PC-3 (cell line): ENCODE results near the gene EMID1. TPM values are rescaled to one million over a fixed set of nuclear protein-coding genes. Genes with fewer than 3 reads are reported as not detected.

ENCODE experiments used
- ATAC-seq: fragments of 200-7000 bp; cut with Tn5 transposase; 2 replicates; pipeline ENCODE4 v1.9.1; 2020; ENCODE audit warnings: mild to moderate bottlenecking, moderate library complexity
- BruUV-seq: library from RNA; stranded (reverse); fragments of 400-500 nt; replicated peaks from 2 replicates; lab custom pipeline; 2021; lab: Mats Ljungman, UMichigan
- CTCF ChIA-PET: fragments of 300-600 bp; sonication (Branson Sonifier 250); formaldehyde crosslinking; loops from one replicate; lab custom pipeline; 2022; ENCODE audit warnings: antibody characterized with exemption; lab: Charles Lee
- POLR2A ChIA-PET: fragments of 300-600 bp; sonication (Branson Sonifier 250); formaldehyde crosslinking; loops from one replicate; lab custom pipeline; 2022; ENCODE audit warnings: antibody characterized with exemption; ENCODE audit not compliant: unreplicated experiment; lab: Charles Lee
- DNase-seq: peaks from one replicate; pipeline ENCODE4 v3.0.0-alpha.2; 2015
- H2AFZ ChIP-seq: fragments of 300-600 bp; sonication (generic); 2 replicates; pipeline ENCODE4 v1.6.0; 2016; ENCODE audit warnings: antibody characterized with exemption, low read length
- H3F3A ChIP-seq: fragments of 300-600 bp; sonication (generic); one replicate; pipeline ENCODE4 v1.6.0; 2017; ENCODE audit warnings: antibody characterized with exemption, low read length, control low read depth, mild to moderate bottlenecking; ENCODE audit not compliant: unreplicated experiment
- H3K27ac ChIP-seq: fragments of 300-600 bp; sonication (generic); 2 replicates; pipeline ENCODE4 v1.5.1; 2016; ENCODE audit warnings: mild to moderate bottlenecking, low read length
- H3K27me3 ChIP-seq: fragments of 300-600 bp; sonication (generic); 2 replicates; pipeline ENCODE4 v1.6.1; 2016; ENCODE audit warnings: low read length, mixed read lengths
- H3K36me3 ChIP-seq: fragments of 300-600 bp; sonication (generic); 2 replicates; pipeline ENCODE4 v1.6.1; 2016; ENCODE audit warnings: low read depth, mixed run types, low read length, mixed read lengths
- H3K4me1 ChIP-seq: fragments of 300-600 bp; sonication (generic); 2 replicates; pipeline ENCODE4 v1.5.1; 2016; ENCODE audit warnings: low read length; ENCODE audit not compliant: insufficient read depth
- H3K4me2 ChIP-seq: fragments of 300-600 bp; sonication (generic); 2 replicates; pipeline ENCODE4 v1.6.0; 2016; ENCODE audit warnings: low read length
- H3K4me3 ChIP-seq: fragments of 300-600 bp; sonication (generic); 2 replicates; pipeline ENCODE4 v1.5.1; 2016; ENCODE audit warnings: mild to moderate bottlenecking, low read length, mixed read lengths
- H3K79me2 ChIP-seq: fragments of 300-600 bp; sonication (generic); 2 replicates; pipeline ENCODE4 v1.6.1; 2017; ENCODE audit warnings: low read length, mixed read lengths
- H3K9ac ChIP-seq: fragments of 300-600 bp; sonication (generic); 2 replicates; pipeline ENCODE4 v1.6.0; 2016; ENCODE audit warnings: mild to moderate bottlenecking, low read length
- H3K9me2 ChIP-seq: fragments of 300-600 bp; sonication (generic); replicated peaks from 2 replicates; pipeline ENCODE4 v1.6.1; 2016; ENCODE audit warnings: mixed run types, low read length, mixed read lengths
- H3K9me3 ChIP-seq: fragments of 300-600 bp; sonication (generic); 2 replicates; pipeline ENCODE4 v1.6.1; 2016; ENCODE audit warnings: low read length, mixed read lengths
- H4K20me1 ChIP-seq: fragments of 300-600 bp; sonication (generic); 2 replicates; pipeline ENCODE4 v1.6.1; 2016; ENCODE audit warnings: low read length, mixed read lengths
- CTCF ChIP-seq: fragments of 300-600 bp; sonication (generic); conservative IDR thresholded peaks from 2 replicates; pipeline ENCODE4 v1.5.1; 2017; ENCODE audit warnings: antibody characterized with exemption, low read depth, mild to moderate bottlenecking, low read length
- EZH2 ChIP-seq: fragments of 300-600 bp; sonication (generic); IDR thresholded peaks from one replicate; pipeline ENCODE4 v1.6.1; 2017; ENCODE audit warnings: antibody characterized with exemption, mild to moderate bottlenecking, low read length; ENCODE audit not compliant: unreplicated experiment
- EZH2phosphoT487 ChIP-seq: fragments of 300-600 bp; sonication (generic); IDR thresholded peaks from 2 replicates; pipeline ENCODE4 v1.6.1; 2018; ENCODE audit warnings: mild to moderate bottlenecking, antibody characterized with exemption, low read length, borderline replicate concordance
- intact Hi-C: fragments of 100-400 bp; cut with micrococcal nuclease; formaldehyde crosslinking; loops from 2 replicates; pipeline ENCODE4 v1.9.0; 2023
- total RNA-seq: library from RNA; depleted of rRNA; stranded (reverse); fragments of >200 nt; gene quantifications from 2 replicates; pipeline ENCODE4 v1.2.3, GENCODE V29; 2014

Gene EMID1
- total RNA-seq, 1 experiment from 2014 or later: 1.2 TPM

- Histone ChIP-seq H3F3A (no peaks in the 10 kb centered on the region), H3K27me3 (no peaks in the 10 kb centered on the region), H4K20me1 (peaks cover 16% of the 10 kb centered on the region), H3K9ac (no peak overlapping the region), H3K4me1 (no peaks in the 10 kb centered on the region), H3K27ac (no peak overlapping the region), H2AFZ (no peak overlapping the region), H3K4me2 (no peak overlapping the region), H3K36me3 (peaks cover 84% of the 10 kb centered on the region), H3K4me3 (no peak overlapping the region), H3K9me2 (no peaks in the 10 kb centered on the region), H3K9me3 (no peaks in the 10 kb centered on the region), H3K79me2 (peaks cover 25% of the 10 kb centered on the region)
- intact Hi-C loops: no loop called here
- ATAC-seq (no peak), DNase-seq (no peak)
- CTCF ChIA-PET: no interaction called here
- POLR2A ChIA-PET: no interaction called here
- TF ChIP-seq CTCF: no peak
- TF ChIP-seq EZH2: no peak
- TF ChIP-seq EZH2phosphoT487: no peak
- no TSS peak for BruUV-seq
Observed at GRCh38 chr22:29290061-29290460, 84.4 kb downstream of the EMID1 start.

GRCh38 chr22:29291215-29291614 lies 85.5 kb downstream of the EMID1 start:
- peaks cover 89% of the 10 kb centered on the region for H3K36me3 ChIP-seq
- ATAC-seq (no peak), DNase-seq (no peak)
- no peak overlapping the region for H3K4me2 ChIP-seq
- intact Hi-C loops: no loop called here
- TF ChIP-seq CTCF (no peak), EZH2 (no peak), EZH2phosphoT487 (no peak)
- H3K4me3 ChIP-seq: no peak overlapping the region
- H2AFZ ChIP-seq: no peak overlapping the region
- peaks cover 20% of the 10 kb centered on the region for H4K20me1 ChIP-seq
- no peak overlapping the region for H3K27ac ChIP-seq
- H3K9me2 ChIP-seq: no peaks in the 10 kb centered on the region
- H3K9me3 ChIP-seq: no peaks in the 10 kb centered on the region
- CTCF ChIA-PET: no interaction called here
- no peaks in the 10 kb centered on the region for H3F3A ChIP-seq
- H3K9ac ChIP-seq: no peak overlapping the region
- POLR2A ChIA-PET: no interaction called here
- no peaks in the 10 kb centered on the region for H3K4me1 ChIP-seq
- no peaks in the 10 kb centered on the region for H3K27me3 ChIP-seq
- BruUV-seq: no TSS peak
- peaks cover 21% of the 10 kb centered on the region for H3K79me2 ChIP-seq

GRCh38 chr22:29292379-29292778 lies 86.7 kb downstream of the EMID1 start:
- Histone ChIP-seq H3K27ac (no peak overlapping the region), H3K9me3 (no peaks in the 10 kb centered on the region), H3F3A (no peaks in the 10 kb centered on the region), H3K9me2 (no peaks in the 10 kb centered on the region), H3K4me1 (no peaks in the 10 kb centered on the region), H3K36me3 (peaks cover 93% of the 10 kb centered on the region), H3K4me3 (no peak overlapping the region), H3K27me3 (no peaks in the 10 kb centered on the region), H4K20me1 (peaks cover 20% of the 10 kb centered on the region), H3K9ac (no peak overlapping the region), H3K4me2 (no peak overlapping the region), H3K79me2 (peaks cover 16% of the 10 kb centered on the region), H2AFZ (no peak overlapping the region)
- ATAC-seq (no peak), DNase-seq (no peak)
- intact Hi-C loops: no loop called here
- no TSS peak for BruUV-seq
- ChIA-PET CTCF (no interaction called here), POLR2A (no interaction called here)
- TF ChIP-seq CTCF: no peak
- no peak for TF ChIP-seq EZH2phosphoT487
- no peak for TF ChIP-seq EZH2
